HG02973 (cell line): ENCODE results near the gene ZNF512.
"Not testable (repeated sequence)": the region's sequence is repeated elsewhere in the genome, so short reads cannot be mapped to it uniquely, and the experiment has no call there.

Experiments
- ATAC-seq: cut with Tn5 transposase; IDR thresholded peaks from one replicate; pipeline ENCODE4 v1.9.1; 2021; ENCODE audit warnings: moderate library complexity; ENCODE audit not compliant: unreplicated experiment

The ZNF512 gene

GRCh38 chr2:27582129-27582694 is 630 bp upstream of the ZNF512 start:
- no peak for ATAC-seq

GRCh38 chr2:27583390-27583915 is 611 bp downstream of the ZNF512 start:
- no peak for ATAC-seq

DNA sequence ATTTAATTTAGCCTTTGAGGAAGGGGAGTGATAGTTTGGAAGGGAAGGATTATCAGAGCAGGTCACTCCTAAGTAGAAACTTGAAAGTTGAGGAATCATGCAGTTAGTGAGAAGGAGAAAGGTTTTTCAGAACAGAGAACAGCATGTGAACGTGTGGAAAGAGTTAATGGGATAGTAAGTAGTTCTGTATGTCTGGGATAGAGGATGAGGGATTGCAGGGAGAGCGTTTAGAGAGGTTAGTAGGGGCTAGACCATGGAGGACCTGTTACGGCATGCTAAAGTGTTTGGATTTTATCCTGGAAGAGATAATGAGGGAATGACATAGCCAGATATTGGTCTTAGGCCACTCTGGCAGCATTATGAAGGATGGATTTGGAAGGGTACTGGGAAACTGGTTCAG is 1.8 kb downstream of the ZNF512 start:
- no peak for ATAC-seq

GRCh38 chr2:27587025-27587424 is 4.2 kb downstream of the ZNF512 start:
- ATAC-seq: no peak

GRCh38 chr2:27588308-27588707 is 5.5 kb downstream of the ZNF512 start:
- ATAC-seq: no peak

GRCh38 chr2:27591745-27592144 is 8.9 kb downstream of the ZNF512 start:
- ATAC-seq: no peak

GRCh38 chr2:27593240-27593639 is 10.4 kb downstream of the ZNF512 start:
- ATAC-seq: no peak

DNA sequence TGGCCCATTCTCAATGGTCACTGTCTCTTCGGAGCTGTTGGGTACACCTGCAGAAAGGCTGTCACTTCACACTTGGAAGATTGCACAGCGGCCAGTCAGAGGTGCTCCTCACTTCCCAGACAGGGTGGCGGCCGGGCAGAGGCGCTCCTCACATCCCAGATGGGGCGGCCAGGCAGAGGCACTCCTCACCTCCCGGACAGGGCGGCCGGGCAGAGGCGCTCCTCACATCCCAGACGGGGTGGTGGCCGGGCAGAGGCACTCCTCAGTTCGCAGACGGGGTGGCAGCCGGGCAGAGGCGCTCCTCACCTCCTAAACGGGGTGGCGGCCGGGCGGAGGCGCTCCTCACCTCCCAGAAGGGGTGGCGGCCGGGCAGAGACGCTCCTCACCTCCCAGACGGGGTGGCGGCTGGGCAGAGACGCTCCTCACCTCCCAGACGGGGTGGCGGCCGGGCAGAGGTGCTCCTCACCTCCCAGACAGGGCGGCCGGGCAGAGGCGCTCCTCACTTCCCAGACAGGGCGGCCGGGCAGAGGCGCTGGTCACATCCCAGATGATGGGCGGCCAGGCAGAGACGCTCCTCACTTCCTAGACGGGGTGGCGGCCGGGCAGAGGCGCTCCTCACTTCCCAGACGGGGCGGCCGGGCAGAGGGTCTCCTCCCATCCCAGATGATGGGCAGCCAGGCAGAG is 11.3 kb downstream of the ZNF512 start:
- not testable (repeated sequence) for ATAC-seq

GRCh38 chr2:27595412-27595811 is 12.6 kb downstream of the ZNF512 start:
- ATAC-seq: not testable (repeated sequence)

GRCh38 chr2:27596627-27597026 is 13.8 kb downstream of the ZNF512 start:
- ATAC-seq: no peak

DNA sequence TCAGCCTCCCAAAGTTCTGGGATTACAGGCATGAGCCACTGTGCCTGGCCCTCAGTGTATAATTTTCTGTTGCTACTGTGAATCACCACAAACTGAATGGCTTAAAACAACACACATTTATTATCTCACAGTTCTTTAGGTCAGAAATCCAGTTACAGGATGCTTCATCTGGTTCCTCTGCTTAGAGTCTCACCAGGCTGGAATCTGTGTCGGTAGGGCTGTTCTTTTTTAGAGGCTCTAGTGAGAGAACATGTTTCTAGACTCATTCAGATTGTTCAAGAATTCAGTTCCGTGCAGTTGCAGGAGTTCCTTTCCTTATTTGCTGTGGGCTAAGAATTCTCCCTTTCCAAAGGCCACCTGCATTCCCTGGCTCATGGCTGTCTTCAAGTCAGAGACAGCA is 23.8 kb downstream of the ZNF512 start:
- ATAC-seq: no peak

- ATAC-seq: no peak
Observed at GRCh38 chr2:27613985-27614384, 31.1 kb downstream of the ZNF512 start.

DNA sequence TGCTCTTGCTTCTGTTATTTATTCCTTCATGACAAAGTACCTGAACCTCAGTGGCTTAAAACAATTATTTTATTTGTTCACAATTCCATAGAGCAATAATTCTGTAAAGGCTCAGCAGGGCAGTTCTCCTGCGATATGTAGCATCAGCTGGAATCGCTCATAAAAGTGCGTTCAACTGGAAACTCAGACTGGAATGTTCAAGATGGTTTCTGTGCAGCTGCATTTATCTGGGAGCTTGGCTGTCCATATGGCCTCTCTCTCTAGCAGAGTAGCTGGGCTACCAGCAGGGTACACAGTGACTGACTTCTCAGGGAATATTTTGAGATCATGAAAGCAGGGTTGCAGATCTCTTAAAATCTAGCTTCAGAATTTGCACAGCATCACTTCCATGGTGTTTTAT is 32.5 kb downstream of the ZNF512 start:
- ATAC-seq: no peak

DNA sequence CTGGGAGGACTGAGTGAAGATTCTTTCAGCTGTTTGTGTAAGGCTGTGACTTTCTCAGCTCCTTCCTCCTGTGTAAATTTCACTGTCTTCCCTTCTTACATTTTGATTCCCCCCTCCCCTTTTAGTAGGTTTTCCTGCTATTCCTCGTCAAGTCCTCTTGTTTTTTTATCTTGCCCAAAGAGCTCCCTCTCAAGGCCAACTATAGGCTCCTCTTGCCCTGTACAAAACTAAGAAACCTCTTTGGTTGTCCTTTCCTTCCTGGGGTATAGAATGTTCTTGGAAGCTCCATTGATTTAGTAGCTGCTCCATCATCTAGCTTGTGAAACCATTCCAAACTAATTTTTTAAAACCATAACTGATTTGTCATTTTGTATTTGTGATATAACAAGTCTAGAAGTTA is 38.7 kb downstream of the ZNF512 start:
- ATAC-seq: no peak

DNA sequence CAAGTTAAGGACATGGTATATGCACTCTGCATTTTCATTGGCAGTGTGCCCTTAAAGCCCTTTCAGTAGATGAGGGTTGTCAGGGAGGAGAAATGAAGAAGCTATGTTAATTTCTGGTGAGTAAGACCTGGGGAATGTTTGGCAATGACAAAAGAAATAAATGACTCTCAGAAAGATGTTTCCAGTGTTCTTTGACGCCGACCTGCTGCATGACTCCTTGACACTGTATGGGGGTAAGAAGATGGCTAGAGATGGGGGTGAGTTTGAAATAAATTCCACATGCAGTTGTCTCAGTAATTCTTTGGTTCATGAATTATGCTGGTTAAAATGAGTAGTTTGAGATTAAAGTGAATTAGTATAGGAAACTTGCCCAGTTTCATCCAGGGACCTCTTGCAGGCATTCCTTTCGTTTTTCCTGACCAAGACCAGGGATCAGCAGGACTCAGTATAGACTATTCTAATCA is 40.1 kb downstream of the ZNF512 start:
- ATAC-seq: no peak

- no peak for ATAC-seq
Observed at GRCh38 chr2:27624943-27625342, 42.1 kb downstream of the ZNF512 start.

DNA sequence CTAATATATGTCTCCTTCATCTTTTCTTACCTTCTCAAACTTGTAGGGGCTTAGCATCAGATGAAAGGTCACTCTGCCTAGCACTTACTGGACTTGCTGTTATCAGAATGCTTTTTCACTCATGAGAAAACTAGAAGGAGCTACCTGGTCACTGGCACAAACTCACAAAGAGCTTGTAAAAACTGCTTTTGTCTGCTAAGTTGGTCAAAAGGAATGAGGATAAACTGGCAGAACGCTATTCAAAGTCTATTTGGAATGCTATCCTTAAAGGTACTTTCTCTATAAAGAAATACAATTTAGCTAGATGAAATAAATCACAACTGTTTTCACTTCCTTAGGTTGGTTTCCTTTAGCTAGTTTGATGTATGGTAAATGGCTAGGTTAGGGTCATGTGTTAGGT is 43.5 kb downstream of the ZNF512 start:
- ATAC-seq: not testable (repeated sequence)

DNA sequence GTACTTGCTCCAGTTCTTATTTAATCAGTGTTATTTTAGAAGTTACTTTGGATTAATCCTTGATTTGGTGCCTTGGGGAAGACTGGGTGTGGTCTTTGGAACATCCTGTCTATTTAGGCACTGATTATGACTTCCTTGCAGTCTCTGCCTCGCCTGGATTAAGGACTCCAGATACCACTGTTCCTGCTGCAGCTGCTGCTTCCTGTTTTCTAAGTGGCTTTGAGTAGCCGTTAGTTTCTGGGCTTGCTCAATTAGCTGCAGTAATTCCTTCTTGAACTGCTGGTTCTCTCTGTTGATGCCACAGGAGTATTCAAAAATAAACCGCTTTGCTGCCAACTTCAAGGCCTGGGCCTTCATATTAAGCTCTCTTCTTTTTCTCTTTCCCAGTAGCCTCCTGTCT is 44.1 kb downstream of the ZNF512 start:
- not testable (repeated sequence) for ATAC-seq

GRCh38 chr2:27627963-27628766 is 45.3 kb downstream of the ZNF512 start:
- peak; percentile 6 for ATAC-seq

- ATAC-seq: peak; percentile 95
Observed at GRCh38 chr2:27628767-27629709, 46.2 kb downstream of the ZNF512 start, which contains the start of the genes CCDC121 and GPN1. Gene CCDC121, minus strand, starts transcription at chr2:27629012. Its CDS starts 1,213 bp downstream, at chr2:27627799. Gene GPN1, plus strand, starts transcription at chr2:27629050. Its CDS starts 9 bp downstream, at chr2:27629059.
